Measurements from ENCODE around the gene SCNM1. TPM values are rescaled to one million over a fixed set of nuclear protein-coding genes. Genes with fewer than 3 reads are reported as not detected.
"Not testable (repeated sequence)": the region's sequence is repeated elsewhere in the genome, so short reads cannot be mapped to it uniquely, and the experiment has no call there.

The SCNM1 gene
- total RNA-seq, 1 experiment from 2014 or later, result 25.5 TPM

- DNase-seq (ENCODE audit: low read depth), result no peak
Observed at GRCh38 chr1:151193304-151193703, 27.4 kb downstream of the SCNM1 start.

DNA sequence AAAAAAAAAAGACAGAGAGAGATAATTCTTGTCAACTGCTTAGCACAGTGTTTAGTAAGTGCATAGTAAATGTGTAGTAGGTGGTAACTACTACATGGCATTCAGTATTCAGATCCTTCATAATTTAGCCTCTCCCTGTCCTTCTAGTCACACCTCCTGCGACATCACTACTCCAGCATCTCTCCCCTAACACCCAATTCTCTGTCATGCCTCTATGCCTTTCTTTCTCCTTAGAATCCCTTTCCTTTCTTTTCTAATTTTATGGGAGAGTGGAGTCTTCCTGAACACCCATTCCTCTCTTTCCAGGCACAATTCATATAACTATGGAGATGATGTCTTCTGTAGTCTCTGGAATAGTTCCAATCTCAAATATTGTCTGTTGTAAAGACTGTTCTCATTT is 27.9 kb downstream of the SCNM1 start:
- no peak for DNase-seq (ENCODE audit: low read depth)

DNA sequence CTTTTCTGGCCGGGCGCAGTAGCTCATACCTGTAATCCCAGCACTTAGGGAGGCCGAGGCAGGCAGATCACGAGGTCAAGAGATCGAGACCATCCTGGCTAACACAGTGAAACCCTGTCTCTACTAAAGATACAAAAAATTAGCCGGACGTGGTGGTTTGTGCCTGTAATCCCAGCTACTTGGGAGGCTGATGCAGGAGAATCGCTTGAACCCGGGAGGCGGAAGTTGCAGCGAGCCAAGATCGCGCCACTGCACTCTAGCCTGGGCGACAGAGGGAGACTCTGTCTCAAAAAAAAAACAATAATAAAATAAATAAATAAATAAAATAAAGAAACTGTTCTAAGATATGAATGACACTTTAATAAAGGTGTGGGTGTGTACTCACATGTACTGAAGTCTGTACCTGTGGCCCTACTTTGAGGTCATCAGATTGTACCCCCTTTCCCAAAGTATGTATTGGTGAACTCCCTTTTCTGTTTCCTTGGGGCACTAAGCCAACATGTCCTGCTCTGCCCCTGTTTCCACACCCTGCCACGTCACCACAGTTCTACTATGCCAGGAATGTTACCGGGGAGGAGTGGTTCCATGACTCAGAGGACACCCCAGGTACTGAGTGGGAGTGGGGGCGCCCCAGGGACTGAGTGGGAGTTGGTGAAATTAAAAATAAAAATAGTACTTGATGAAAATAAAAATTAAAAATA is 29.1 kb downstream of the SCNM1 start:
- peak; percentile 87 for DNase-seq (ENCODE audit: low read depth)

DNA sequence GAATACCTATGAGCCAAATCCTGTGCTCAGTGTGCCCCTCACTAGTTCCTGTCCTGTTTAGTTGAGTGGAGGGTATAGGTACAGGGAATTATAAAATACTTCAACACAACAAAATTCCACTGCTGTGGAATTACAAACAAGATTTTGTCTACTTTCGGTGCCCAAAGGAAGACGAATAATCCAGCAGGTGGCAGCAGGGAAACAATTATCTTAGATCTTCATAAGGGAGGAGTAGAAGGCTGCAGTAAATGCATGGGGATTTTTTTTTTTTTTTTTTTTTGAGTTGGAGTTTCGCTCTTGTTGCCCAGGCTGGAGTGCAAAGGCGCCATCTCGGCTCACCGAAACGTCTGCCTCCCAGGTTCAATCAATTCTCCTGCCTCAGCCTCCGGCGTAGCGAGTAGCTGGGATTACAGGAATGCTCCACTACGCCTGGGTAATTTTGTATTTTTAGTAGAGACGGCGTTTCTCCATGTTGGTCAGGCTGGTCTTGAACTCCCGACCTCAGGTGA is 30.4 kb downstream of the SCNM1 start:
- DNase-seq (ENCODE audit: low read depth), result peak; percentile 92

GRCh38 chr1:151197863-151198253 is 31.9 kb downstream of the SCNM1 start:
- no peak for DNase-seq (ENCODE audit: low read depth)

GRCh38 chr1:151198254-151199127 is 32.5 kb downstream of the SCNM1 start, which contains the start of gene PIP5K1A:
TSS of gene PIP5K1A (plus strand) at chr1:151198552. CDS start at chr1:151198997, 445 bp downstream.
- peak; percentile 99 for DNase-seq (ENCODE audit: low read depth)

DNA sequence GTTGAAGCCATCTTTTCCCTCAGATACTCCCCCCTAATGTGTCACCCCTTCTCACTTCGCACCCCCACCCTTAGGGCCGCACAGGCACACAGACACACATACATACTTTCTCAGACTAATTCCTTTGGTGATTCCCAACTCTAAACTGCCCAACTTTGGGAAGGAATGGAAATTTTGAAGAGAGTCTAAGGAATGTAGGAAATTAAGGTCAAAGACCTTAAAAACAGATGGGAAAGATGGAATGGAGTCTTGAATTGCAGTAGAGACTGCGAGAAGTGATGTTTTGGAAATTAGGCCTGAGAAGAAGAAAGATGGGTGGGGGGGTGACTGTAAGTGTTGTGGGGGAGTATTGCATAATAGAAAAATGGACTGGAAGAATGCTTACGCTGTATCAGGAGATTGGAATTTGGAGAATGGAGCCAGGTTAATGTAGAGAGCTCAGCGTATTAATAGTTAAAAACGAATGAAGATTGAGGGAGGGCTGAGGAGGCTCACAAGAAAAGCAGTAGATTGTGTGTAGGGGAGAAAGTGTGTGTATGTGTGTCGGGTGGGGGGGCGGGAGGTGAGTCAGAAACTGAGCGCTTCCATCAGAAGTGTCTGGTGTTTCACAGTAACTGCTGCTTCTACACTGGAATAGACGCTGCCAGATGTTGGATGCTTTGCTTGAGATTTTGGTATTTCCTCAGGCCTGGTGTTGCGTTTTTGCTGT is 34.1 kb downstream of the SCNM1 start:
- peak; percentile 70 for DNase-seq (ENCODE audit: low read depth)

DNA sequence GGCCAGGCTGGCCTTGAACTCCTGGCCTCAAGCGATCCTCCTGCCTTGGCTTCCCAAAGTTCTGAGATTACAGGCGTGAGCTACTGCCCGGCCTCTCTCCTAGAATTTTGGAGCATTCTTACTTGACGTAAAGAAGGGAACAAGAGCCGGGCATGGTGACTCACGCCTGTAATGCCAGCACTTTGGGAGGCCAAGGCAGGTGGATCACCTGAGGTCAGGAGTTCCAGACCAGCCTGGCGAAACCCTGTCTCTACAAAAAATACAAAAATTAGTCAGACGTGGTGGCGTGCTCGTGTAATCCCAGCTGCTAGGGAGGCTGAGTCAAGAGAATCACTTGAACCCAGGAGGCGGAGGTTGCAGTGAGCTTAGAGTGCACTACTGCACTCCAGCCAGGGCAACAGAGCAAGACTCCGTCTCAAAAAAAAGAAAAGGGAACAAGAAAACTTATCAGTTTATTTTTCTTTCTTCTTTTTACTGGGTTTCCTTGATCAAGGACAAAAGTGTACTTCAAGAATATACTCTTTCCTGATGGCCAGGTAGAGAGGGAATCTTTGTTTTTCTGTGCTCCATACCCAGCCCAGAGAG is 39.5 kb downstream of the SCNM1 start:
- DNase-seq (ENCODE audit: low read depth), result not testable (repeated sequence)

DNA sequence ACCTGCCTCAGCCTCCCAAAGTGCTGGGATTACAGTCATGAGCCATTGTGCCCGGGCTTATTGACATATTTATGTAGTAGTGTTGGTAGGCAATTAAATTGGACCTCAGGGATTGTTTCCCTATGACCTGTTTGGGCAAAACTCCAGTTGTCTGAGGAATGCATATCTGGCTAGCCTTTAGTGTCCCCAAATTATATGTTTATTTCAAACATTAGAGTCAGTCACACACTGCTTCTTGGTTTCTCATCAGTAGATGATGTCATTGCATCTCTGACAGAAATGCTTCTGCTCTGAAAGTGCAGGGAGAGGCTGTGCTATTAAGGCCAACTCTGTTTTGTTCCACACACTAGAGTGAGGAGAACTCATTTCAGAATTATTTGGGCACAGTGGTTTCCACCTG is 44.9 kb downstream of the SCNM1 start:
- no peak for DNase-seq (ENCODE audit: low read depth)

- no peak for DNase-seq (ENCODE audit: low read depth)
Observed at GRCh38 chr1:151211972-151212705, 46.2 kb downstream of the SCNM1 start.

- DNase-seq (ENCODE audit: low read depth), result no peak
Observed at GRCh38 chr1:151213560-151213959, 47.6 kb downstream of the SCNM1 start.

Other genes starting within 250 kb of the SCNM1 start
- gene SETDB1, start 239.8 kb upstream of the SCNM1 start, total RNA-seq (2014; rRNA removed), result 18.1 and 25.6 TPM in 2 replicates
- 197 and 219 TPM in 2 replicates for gene CERS2, start 191.3 kb upstream of the SCNM1 start, total RNA-seq (2014; rRNA removed)
- not detected in 2 replicates for gene ANXA9, start 183.9 kb upstream of the SCNM1 start, total RNA-seq (2014; rRNA removed)
- gene MINDY1, start 159.2 kb upstream of the SCNM1 start, total RNA-seq (2014; rRNA removed), result 3.8 and 9.2 TPM in 2 replicates
- gene PRUNE1, start 157.7 kb upstream of the SCNM1 start, total RNA-seq (2014; rRNA removed), result 7.6 and 9.1 TPM in 2 replicates
- gene BNIPL, start 129.6 kb upstream of the SCNM1 start, total RNA-seq (2014; rRNA removed), result 0.06 and 0.32 TPM in 2 replicates
- gene C1orf56, start 118.4 kb upstream of the SCNM1 start, total RNA-seq (2014; rRNA removed), result 4.7 and 5.3 TPM in 2 replicates
- gene CDC42SE1, start 106.5 kb upstream of the SCNM1 start, total RNA-seq (2014; rRNA removed), result 71.2 and 85.9 TPM in 2 replicates
- 16.9 and 17.2 TPM in 2 replicates for gene MLLT11, start 105.7 kb upstream of the SCNM1 start, total RNA-seq (2014; rRNA removed)
- gene GABPB2, start 95.4 kb upstream of the SCNM1 start, total RNA-seq (2014; rRNA removed), result 6.3 and 7.1 TPM in 2 replicates
- gene SEMA6C, start 19.5 kb upstream of the SCNM1 start, total RNA-seq (2014; rRNA removed), result 2.1 and 3.8 TPM in 2 replicates
- not detected in 2 replicates for gene TNFAIP8L2, start 9.5 kb upstream of the SCNM1 start, total RNA-seq (2014; rRNA removed)
- 9.1 and 10.2 TPM in 2 replicates for gene LYSMD1, start 242 bp upstream of the SCNM1 start, total RNA-seq (2014; rRNA removed)
- gene TMOD4, start 9.8 kb downstream of the SCNM1 start, total RNA-seq (2014; rRNA removed), result 0.34 TPM in 1 of 2 replicates, not detected in the other
- 59.8 and 64.0 TPM in 2 replicates for gene VPS72, start 24.1 kb downstream of the SCNM1 start, total RNA-seq (2014; rRNA removed)
- gene PIP5K1A, start 32.4 kb downstream of the SCNM1 start, total RNA-seq (2014; rRNA removed), result 48.9 and 49.7 TPM in 2 replicates
- gene PSMD4, start 88.6 kb downstream of the SCNM1 start, total RNA-seq (2014; rRNA removed), result 145 and 175 TPM in 2 replicates
- gene ZNF687, start 116.2 kb downstream of the SCNM1 start, total RNA-seq (2014; rRNA removed), result 16.2 and 21.6 TPM in 2 replicates
- 45.6 and 60.0 TPM in 2 replicates for gene PI4KB, start 161.3 kb downstream of the SCNM1 start, total RNA-seq (2014; rRNA removed)
- gene RFX5, start 181.1 kb downstream of the SCNM1 start, total RNA-seq (2014; rRNA removed), result 62.8 and 73.3 TPM in 2 replicates
- 16.2 and 17.9 TPM in 2 replicates for gene SELENBP1, start 206.6 kb downstream of the SCNM1 start, total RNA-seq (2014; rRNA removed)
- gene PSMB4, start 233.4 kb downstream of the SCNM1 start, total RNA-seq (2014; rRNA removed), result 238 and 258 TPM in 2 replicates

All from LHCN-M2 (cell line).